AG20443 (cell line): ENCODE results near the gene CYP2A6.
"Not testable (repeated sequence)": the region's sequence is repeated elsewhere in the genome, so short reads cannot be mapped to it uniquely, and the experiment has no call there.

ENCODE experiments used
- DNase-seq: peaks from one replicate; pipeline ENCODE4 v3.0.0; 2012; ENCODE audit warnings: low spot score, mixed read lengths

Gene CYP2A6

GRCh38 chr19:40850277-40850676, at the start of gene CYP2A6:
Gene CYP2A6 (minus strand): TSS chr19:40850447. CDS start chr19:40850426, 21 bp downstream.
- not testable (repeated sequence) for DNase-seq

DNA sequence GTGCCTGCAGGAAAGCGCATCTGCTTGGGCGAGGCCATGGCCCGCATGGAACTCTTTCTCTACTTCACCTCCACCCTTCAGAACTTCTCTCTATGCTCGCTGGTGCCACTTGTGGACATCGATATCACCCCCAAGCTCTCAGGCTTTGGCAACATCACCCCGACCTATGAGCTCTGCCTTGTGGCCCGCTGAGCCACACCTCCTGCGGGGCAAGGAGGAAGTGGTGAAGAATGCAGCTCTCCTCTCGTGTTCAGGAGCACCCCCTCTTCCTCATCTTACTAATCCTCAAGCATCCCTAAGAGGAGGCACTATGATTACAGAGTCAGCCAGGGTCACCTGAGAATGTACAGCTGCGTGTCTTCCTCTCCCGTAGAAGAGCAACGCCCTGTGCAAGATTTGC, 49.7 kb upstream of the CYP2A6 start:
- not testable (repeated sequence) for DNase-seq

GRCh38 chr19:40896843-40897789, 46.9 kb upstream of the CYP2A6 start:
- DNase-seq, result not testable (repeated sequence)

- DNase-seq, result no peak
These were observed 46.2 kb upstream of the CYP2A6 start for GRCh38 chr19:40896418-40896796.

- no peak for DNase-seq
These were observed 42.9 kb upstream of the CYP2A6 start for GRCh38 chr19:40893112-40893511.

GRCh38 chr19:40889366-40889765, 39.1 kb upstream of the CYP2A6 start:
- no peak for DNase-seq

GRCh38 chr19:40888191-40888590, 37.9 kb upstream of the CYP2A6 start:
- DNase-seq, result no peak

GRCh38 chr19:40884187-40884931, 34.1 kb upstream of the CYP2A6 start:
- not testable (repeated sequence) for DNase-seq

- DNase-seq, result not testable (repeated sequence)
These were observed 31.8 kb upstream of the CYP2A6 start, which contains the start of gene CYP2A7 for GRCh38 chr19:40882062-40882461. Gene CYP2A7 (minus strand): TSS chr19:40882231. CDS start chr19:40882210, 21 bp downstream.

- DNase-seq, result not testable (repeated sequence)
These were observed 29.1 kb upstream of the CYP2A6 start for GRCh38 chr19:40879349-40879748.

- DNase-seq, result peak; percentile 35
These were observed 25.3 kb upstream of the CYP2A6 start for GRCh38 chr19:40875526-40875951.

GRCh38 chr19:40874874-40875273, 24.6 kb upstream of the CYP2A6 start:
- not testable (repeated sequence) for DNase-seq

- not testable (repeated sequence) for DNase-seq
These were observed 23.6 kb upstream of the CYP2A6 start for GRCh38 chr19:40873873-40874272.

DNA sequence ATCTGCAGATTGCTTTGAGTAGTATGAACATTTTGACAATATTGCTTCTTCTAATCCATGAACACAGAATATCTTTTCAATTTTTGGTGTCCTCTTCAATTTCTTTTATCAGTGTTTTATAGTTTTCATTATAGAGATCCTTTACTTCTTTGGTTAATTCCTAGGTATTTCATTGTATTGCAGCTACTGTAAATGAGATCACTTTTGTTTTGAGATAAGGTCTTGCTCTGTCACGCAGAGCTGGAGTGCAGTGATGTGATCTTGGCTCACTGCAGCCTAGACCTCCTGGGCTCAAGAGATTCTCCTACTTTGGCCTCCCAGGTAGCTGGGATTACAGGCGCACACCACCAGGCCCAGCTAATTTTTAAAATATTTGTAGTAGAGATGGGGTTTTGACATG, 22.0 kb upstream of the CYP2A6 start:
- DNase-seq, result no peak

GRCh38 chr19:40867701-40868100, 17.5 kb upstream of the CYP2A6 start:
- DNase-seq, result no peak

DNA sequence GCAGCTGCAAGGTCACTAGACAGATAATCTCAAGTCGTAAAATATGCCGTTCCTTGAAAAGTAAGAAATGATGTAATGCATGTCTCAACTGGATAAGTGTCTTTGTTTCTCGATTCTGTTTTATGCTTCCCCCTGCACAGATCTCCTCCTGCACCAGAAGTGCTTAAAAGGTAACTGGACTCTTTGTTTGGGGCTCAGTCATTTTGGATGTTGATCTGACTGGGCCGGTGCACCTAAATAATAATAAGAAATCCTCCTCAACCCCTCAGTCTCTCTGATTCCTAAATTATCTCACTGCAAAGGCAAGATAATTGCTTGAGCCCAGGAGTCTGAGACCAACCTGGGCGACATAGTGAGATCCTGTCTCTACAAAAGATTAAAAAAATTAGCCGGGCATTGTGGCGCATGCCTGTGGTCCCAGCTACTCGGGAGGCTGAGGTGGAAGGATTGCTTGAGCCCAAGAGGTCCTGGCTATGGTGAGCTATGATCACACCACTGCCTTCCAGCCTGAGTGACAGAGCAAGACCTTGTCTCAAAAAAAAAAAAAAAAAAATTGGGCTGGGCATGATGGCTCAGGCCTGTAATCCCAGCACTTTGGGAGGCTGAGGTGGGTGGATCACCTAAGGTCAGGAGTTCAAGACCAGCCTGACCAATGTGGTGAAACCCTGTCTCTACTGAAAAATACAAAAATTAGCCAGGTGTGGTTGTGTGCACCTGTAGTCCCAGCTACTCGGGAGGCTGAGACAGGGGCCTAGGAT, 14.7 kb upstream of the CYP2A6 start:
- not testable (repeated sequence) for DNase-seq

DNA sequence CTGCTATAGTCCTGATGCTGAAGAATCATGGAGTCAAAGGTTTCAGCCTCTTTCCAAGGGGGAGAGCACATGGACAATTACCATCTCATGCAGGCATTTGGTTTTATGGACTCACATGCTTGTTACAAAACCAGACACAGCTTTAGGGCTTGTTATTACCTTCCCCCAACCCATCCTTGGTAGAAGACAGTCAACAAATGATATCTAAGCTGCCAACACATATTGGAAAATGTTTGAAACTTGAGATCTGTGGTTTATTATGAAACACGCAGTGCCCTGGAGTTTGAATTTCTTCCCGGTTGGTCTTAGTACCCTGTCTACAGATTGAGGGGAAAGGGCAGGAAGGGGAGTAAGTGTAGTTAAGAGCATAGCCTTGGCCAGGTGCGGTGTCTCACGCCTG, 12.5 kb upstream of the CYP2A6 start:
- peak; percentile 20 for DNase-seq

DNA sequence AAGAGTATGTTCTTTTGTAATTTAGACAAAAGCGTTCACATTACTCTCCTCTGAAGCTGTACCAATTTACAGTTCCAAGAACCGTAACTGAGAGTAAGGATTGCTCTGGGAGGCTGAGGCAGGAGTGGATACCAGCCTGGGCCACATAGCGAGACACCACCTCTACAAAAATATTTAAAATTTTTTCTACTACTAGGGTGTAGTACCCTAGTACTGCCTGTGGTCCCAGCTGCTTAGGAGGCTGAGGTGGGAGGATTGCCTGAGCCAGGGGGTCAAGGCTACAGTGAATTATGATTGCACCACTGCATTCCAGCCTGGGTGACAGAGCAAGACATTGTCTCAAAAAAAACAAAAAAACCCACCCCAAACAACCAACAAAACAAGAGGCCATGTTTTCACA, 12.1 kb upstream of the CYP2A6 start:
- DNase-seq, result no peak

GRCh38 chr19:40858109-40858508, 7.9 kb upstream of the CYP2A6 start:
- DNase-seq, result no peak

DNA sequence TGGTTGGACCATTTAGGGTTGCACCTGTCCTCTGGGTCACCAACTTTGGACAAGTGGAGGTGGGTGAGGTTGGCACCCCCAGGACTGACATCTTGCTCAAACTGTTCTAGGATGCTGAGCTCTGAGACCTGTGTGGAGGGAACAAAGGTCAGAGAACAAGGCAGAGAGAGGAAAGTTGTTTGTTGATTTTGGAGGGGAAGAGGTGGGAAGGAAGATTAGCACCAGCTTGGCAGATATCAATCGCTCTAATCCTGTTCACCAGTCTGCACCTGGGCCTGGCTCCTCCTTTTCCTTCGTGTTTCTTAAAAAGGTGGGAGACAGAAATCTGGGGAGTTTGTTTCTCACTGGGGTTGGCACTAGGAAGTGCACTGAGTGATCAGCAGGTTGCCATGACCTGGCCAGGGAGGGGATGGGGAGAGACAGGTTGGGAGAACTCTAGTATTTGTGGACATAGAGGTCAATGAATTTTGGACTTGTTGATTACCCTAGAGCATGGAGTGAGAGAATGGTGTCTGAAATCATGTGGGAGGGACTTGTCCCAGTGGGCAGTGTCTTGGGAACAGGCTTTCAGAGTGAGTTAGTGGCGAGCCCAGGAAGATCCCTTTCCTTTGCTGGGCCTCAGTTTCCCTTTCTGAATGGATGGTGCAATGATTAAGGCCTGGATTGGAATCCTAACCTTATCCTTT, 2.4 kb upstream of the CYP2A6 start:
- not testable (repeated sequence) for DNase-seq

DNA sequence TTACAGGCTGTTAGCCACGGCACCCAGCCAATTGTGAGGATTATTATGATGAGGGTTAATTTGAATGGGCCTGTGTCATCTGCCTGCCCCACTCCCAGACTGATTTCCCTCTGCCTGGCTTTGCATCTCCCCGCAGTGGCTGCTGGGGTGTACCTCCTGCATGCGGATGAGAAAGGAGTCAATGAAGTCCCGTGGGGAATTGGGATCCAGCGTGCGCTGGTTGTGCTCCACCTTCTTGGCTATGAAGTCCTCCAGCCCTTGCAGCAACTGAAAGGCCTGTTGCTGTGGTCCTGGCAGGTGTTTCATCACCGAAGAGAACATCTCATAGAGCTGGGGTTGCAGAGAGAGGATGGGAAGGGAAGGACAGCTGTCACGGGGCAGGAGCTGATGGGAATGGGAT, 3.5 kb downstream of the CYP2A6 start:
- DNase-seq, result not testable (repeated sequence)
